GM12874 (cell line): ENCODE results near the gene SLA2.

Source experiments
- TF ChIP-seq, protein P1 (sequence below): IDR thresholded peaks from 2 replicates; pipeline ENCODE4 v1.5.1; 2011; ENCODE audit warnings: low read depth, mild to moderate bottlenecking, control low read depth, low read length, moderate library complexity; ENCODE audit not compliant: insufficient read depth

The SLA2 gene

DNA sequence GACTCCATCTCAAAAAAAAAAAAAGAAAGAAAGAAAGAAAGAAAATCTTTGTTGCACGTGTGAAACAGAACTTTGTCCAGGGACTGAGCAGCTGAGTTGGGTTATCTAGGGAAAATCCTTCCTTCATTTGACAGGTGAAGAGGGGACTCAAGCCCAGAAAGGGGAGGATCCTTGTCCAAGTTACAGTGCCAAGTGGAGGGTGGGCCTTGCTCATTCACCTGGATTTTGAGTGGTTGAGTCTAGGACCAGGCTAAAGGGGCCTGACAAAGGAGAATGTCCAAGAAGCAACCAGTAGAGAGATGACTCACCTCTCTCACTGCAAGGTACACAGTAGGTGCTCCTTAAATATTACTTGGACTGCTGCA, 69.9 kb downstream of the SLA2 start:
- TF ChIP-seq, protein P1, sequence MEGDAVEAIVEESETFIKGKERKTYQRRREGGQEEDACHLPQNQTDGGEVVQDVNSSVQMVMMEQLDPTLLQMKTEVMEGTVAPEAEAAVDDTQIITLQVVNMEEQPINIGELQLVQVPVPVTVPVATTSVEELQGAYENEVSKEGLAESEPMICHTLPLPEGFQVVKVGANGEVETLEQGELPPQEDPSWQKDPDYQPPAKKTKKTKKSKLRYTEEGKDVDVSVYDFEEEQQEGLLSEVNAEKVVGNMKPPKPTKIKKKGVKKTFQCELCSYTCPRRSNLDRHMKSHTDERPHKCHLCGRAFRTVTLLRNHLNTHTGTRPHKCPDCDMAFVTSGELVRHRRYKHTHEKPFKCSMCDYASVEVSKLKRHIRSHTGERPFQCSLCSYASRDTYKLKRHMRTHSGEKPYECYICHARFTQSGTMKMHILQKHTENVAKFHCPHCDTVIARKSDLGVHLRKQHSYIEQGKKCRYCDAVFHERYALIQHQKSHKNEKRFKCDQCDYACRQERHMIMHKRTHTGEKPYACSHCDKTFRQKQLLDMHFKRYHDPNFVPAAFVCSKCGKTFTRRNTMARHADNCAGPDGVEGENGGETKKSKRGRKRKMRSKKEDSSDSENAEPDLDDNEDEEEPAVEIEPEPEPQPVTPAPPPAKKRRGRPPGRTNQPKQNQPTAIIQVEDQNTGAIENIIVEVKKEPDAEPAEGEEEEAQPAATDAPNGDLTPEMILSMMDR: no peak

DNA sequence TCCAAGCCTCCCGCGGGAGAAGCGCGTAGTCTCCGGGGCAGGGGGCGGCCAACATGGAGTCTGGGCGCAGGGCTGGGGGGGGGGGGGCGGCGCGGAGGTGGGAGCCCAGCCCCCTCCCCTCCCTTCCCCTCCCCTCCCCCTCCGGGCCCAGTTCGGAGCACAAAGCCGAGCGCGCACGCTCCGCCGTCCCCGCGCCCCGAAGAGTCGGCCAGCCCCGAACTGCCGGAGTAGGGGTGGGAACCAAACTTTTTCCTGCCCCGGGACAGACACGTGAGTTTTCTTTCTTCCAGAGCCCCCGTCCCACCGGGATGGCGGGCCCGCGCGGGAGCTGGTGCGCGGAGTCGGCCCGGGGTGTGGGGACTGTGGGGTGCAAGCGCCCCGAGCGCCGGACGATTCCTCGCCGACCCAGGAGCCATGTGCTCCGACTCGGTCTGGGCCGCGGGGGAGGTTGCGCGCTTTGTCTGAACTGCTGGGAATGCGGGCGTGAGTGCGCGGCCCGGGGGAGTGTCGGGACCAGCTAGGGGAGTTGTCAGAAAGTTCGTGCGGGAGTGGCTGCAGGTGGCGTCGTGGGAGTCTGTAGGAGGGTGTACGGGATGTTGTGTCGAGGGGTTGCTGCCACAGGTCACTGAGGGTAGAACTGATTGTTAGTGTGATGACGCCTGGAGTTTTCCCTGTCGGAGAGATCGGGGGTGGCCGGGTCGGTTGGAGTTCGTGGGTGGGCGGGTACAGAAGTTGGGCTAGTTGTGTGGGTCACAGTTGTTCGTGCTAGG, 71.4 kb downstream of the SLA2 start:
- TF ChIP-seq, protein P1: no peak

DNA sequence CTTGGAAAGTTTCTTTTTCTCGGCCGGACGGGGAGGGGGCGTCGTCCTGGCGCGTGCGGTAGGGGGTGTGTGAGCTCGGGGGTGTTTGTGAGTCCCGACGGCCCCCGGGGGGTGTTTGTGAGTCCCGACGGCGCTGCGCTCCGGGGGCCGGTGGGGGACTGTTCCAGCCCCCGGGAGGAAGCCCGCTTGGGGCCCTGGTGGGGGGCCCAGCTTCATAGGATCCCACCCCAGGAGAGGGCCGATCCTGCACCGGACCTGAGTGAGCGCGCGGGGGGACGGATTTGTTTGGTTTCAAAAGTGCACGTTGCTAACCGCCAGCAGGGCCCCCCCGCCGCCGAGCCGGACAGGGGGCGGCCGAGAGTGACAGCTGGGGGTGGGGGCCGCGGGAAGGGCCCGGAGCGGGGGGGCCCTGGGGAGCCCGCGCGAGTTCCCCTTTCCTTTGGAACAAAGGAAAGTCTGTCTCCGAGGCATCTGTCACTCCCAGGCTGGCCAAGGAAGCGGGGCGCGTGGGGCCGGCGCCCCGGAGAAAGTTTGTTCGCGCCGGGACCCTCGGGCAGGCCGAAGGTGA, 72.1 kb downstream of the SLA2 start:
- TF ChIP-seq, protein P1: no peak

DNA sequence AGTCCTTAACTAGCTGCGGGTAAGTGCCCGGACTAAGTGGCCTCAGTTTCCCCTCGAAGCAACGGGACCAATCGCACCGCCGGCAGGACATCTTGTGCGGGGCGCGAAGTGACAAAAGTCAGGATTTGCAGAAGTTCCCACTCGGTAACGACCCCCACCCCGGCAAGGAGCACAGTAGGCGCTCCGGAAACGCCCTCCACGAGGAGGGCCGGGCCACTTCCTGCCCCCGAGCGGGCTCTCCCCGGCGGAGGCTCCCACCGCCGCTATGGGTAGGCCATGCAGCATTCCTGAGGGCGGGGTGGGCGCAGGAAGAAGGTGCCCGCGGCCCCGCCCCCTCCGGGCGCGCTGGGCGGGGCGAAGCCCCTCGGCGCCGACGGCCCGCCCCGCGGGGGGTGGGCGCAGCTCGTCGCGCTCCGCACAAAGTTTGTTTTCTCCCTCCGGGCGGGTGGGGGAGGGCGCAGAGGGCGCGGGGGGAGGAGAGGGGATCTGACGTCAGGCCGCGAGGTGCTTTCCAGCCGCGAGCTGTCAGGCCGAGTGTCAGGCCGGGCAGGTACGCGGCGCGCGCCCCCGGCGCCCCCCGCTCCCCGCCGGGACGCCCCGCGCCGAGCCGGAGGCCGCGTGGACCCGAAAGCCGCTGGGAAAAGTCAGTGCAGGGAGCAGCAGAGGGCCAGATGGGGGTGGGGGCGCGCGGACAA, 72.7 kb downstream of the SLA2 start, which contains the start of gene TGIF2:
Gene TGIF2 (plus strand): TSS at position 495 of the 695 bp plus-strand sequence. CDS start 5,178 bp downstream, outside the sequence.
- TF ChIP-seq, protein P1: no peak

DNA sequence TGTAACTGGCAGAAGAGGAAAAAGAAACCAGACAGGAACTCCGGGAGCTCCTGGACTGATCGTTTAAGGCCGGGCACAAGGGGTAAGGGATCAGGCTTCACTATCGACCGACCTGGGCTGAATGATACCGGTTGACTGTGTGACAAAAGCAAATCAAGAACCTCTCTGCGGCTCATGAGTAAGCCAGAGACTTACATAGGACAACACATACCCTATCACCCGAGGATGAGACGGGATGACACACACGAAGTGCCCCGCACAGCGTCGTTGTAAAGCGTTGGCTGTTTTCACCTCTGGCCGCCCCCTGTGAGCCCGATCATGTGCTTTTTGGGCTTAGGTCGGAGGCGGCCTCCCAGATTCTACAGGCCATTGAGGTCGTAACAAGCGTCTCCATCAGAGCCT, 73.3 kb downstream of the SLA2 start:
- TF ChIP-seq, protein P1: no peak

DNA sequence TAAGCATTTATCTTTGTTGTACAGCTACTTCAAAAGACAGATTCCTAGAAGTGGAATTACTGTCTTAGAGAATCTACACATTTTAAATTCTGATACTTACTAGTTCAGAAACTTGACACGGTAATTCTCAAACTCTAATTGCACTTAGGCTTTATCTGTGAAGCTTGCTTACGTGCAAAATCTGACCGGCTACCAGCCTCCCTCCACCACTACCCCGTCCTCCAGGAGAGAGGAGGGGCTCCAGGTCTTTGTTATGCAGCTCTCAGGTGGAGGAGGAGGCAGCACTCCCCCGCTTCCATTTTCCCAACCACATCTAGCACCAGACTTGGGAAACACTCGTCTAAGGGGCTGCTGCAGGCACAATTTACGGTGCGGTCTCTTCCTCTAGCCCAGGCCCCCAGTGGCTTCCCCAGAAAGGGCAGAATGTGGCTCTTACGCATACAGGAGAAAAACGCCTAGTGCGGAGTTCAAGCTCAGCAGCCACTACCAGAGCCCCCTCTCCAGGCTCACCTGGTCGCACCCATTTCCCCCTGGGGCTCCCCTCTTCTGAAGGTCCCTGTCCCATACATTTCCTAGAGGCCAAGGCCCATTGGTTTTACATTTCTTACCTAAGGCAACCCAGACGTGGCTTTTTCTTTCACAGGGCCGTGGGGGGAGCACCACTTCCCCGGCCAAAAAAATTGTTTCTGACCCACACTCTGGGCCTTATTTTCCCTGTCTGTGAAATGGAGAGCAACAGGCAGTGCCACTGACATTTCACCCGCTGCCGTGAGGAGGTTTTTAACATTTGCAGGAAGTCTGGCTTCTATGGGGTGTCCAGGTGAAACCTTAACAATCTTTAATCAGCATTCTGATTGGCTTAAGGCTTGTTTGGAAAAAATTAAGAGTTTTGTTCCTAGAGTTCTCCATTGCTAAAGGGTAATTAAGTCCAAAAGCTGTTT, 74.2 kb downstream of the SLA2 start:
- TF ChIP-seq, protein P1: no peak
